Neural crest cell (in vitro differentiated cells): Measurements from ENCODE around the gene RTN4. TPM values are rescaled to one million over a fixed set of nuclear protein-coding genes. Genes with fewer than 3 reads are reported as not detected.

Experiments
- DNase-seq: peaks from one replicate; pipeline ENCODE4 v3.0.0; 2021; ENCODE audit warnings: low read depth, mixed read lengths, low spot score
- H3K27ac Mint-ChIP-seq: one replicate; pipeline ENCODE4 v1.8.0; 2021; ENCODE audit warnings: mild to moderate bottlenecking, mixed read lengths; ENCODE audit not compliant: unreplicated experiment
- H3K27me3 Mint-ChIP-seq: 2 replicates; pipeline ENCODE4 v1.8.0; 2021; ENCODE audit warnings: low read depth, mild to moderate bottlenecking, mixed read lengths
- H3K36me3 Mint-ChIP-seq: 2 replicates; pipeline ENCODE4 v1.8.0; 2021; ENCODE audit warnings: low read depth, mild to moderate bottlenecking, mixed read lengths
- H3K4me1 Mint-ChIP-seq: 2 replicates; pipeline ENCODE4 v1.8.0; 2021; ENCODE audit warnings: mixed read lengths
- H3K4me3 Mint-ChIP-seq: one replicate; pipeline ENCODE4 v1.8.0; 2021; ENCODE audit warnings: mild to moderate bottlenecking, mixed read lengths
- H3K9me3 Mint-ChIP-seq: 2 replicates; pipeline ENCODE4 v1.8.0; 2021; ENCODE audit warnings: mixed read lengths
- CTCF ChIP-seq: fragments of 200-600 bp; sonication (generic); conservative IDR thresholded peaks from 2 replicates; pipeline ENCODE4 v1.5.0; 2021; ENCODE audit warnings: antibody characterized with exemption, mild to moderate bottlenecking
- total RNA-seq: library from RNA; stranded (reverse); gene quantifications from 2 replicates; pipeline ENCODE4 v1.2.1, GENCODE V29; 2021

RTN4 gene
- total RNA-seq, 1 donor from 2014 or later = 204 TPM

GRCh38 chr2:55087936-55088335 is 37.7 kb upstream of the RTN4 start:
- H3K27me3 Mint-ChIP-seq = no peaks in the 10 kb centered on the region
- no peak for TF ChIP-seq CTCF
- no peaks in the 10 kb centered on the region for H3K9me3 Mint-ChIP-seq
- H3K4me3 Mint-ChIP-seq = no peak overlapping the region
- no peak overlapping the region for H3K27ac Mint-ChIP-seq
- H3K4me1 Mint-ChIP-seq = no peaks in the 10 kb centered on the region
- no peaks in the 10 kb centered on the region for H3K36me3 Mint-ChIP-seq
- DNase-seq = no peak

DNA sequence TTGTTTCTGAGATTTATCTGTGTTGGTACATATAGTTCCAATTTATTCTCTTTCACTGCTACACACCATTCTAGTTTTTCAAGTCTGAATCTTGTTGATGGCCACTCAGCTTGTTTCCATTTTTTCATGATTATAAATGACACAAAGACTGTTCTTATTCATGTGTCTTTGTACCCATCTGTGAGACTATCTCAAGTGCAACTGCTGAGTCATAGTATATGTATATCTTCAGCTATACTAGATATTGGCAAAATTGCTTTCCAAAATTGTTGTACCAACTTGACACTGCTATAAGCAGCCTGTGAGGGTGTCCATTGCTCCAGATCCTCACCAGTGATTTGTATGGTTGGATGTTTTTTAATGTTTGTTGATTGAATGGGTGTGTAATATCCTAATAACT is 37.2 kb upstream of the RTN4 start:
- no peaks in the 10 kb centered on the region for H3K4me1 Mint-ChIP-seq
- no peaks in the 10 kb centered on the region for H3K36me3 Mint-ChIP-seq
- H3K27ac Mint-ChIP-seq = no peak overlapping the region
- DNase-seq = no peak
- H3K4me3 Mint-ChIP-seq = no peak overlapping the region
- H3K9me3 Mint-ChIP-seq = no peaks in the 10 kb centered on the region
- no peaks in the 10 kb centered on the region for H3K27me3 Mint-ChIP-seq
- TF ChIP-seq CTCF = no peak

GRCh38 chr2:55085113-55086040 is 35.1 kb upstream of the RTN4 start:
- Mint-ChIP-seq H3K4me3 (no peak overlapping the region), H3K9me3 (peaks cover 3% of the 10 kb centered on the region), H3K27me3 (no peaks in the 10 kb centered on the region), H3K36me3 (no peaks in the 10 kb centered on the region), H3K4me1 (no peaks in the 10 kb centered on the region), H3K27ac (no peak overlapping the region)
- no peak for TF ChIP-seq CTCF
- DNase-seq = no peak

GRCh38 chr2:55084641-55085040 is 34.4 kb upstream of the RTN4 start:
- Mint-ChIP-seq H3K36me3 (no peaks in the 10 kb centered on the region), H3K4me1 (no peaks in the 10 kb centered on the region)

DNA sequence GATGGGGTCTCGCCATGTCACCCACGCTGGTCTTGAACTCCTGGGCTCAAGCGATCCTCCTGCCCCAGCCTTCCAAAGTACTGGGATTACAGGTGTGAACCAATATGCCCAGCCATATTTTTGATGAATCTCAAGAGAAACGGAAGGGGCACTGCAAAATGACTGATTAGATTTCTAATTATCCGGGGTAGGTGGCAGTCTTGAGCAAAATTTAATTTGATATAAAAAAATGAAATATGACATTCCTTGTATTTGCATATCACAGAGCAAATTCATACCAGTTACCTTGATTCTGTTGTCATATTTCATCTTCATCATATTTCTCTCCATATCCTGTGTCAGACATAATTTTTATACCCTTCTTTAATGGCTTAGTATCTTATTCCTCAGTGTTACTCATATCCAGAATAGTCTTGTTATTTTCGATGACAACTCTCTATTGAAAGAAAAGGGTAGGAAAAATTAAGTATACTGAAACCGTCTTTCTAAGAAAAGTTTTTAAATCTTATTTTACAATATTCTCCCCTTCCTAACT is 30.0 kb upstream of the RTN4 start:
- H3K9me3 Mint-ChIP-seq = peaks cover 15% of the 10 kb centered on the region
- no peak for TF ChIP-seq CTCF
- DNase-seq = no peak
- H3K27ac Mint-ChIP-seq = no peak overlapping the region
- H3K27me3 Mint-ChIP-seq = peaks cover 3% of the 10 kb centered on the region
- no peaks in the 10 kb centered on the region for H3K4me1 Mint-ChIP-seq
- H3K36me3 Mint-ChIP-seq = peaks cover 3% of the 10 kb centered on the region
- no peak overlapping the region for H3K4me3 Mint-ChIP-seq

More at GRCh38 chr2:55084641-55085040, 34.4 kb upstream of the RTN4 start:
- Mint-ChIP-seq H3K4me3 (no peak overlapping the region), H3K9me3 (peaks cover 5% of the 10 kb centered on the region), H3K27ac (no peak overlapping the region), H3K27me3 (no peaks in the 10 kb centered on the region)
- no peak for DNase-seq
- no peak for TF ChIP-seq CTCF
